Measurements from ENCODE around the gene SMARCAD1.

SMARCAD1 gene

GRCh38 chr4:94207469-94208224 lies at the start of gene SMARCAD1:
Gene SMARCAD1, plus strand, starts transcription at chr4:94207865. Its CDS starts 530 bp downstream, at chr4:94208395.
- DNase-seq = peak; percentile 95
- in situ Hi-C loops (cut with MboI; ENCODE audit: low pct_unique_long_range_greater_than_20kb, low sequenced_read_pairs) = no loop called here

GRCh38 chr4:94158883-94159282 lies 48.8 kb upstream of the SMARCAD1 start:
- in situ Hi-C loops (cut with MboI; ENCODE audit: low pct_unique_long_range_greater_than_20kb, low sequenced_read_pairs) = no loop called here
- DNase-seq = no peak

- in situ Hi-C loops (cut with MboI; ENCODE audit: low pct_unique_long_range_greater_than_20kb, low sequenced_read_pairs) = no loop called here
- no peak for DNase-seq
Measured at GRCh38 chr4:94159790-94160189, 47.9 kb upstream of the SMARCAD1 start.

GRCh38 chr4:94160774-94161173 lies 46.9 kb upstream of the SMARCAD1 start:
- no peak for DNase-seq
- in situ Hi-C loops (cut with MboI; ENCODE audit: low pct_unique_long_range_greater_than_20kb, low sequenced_read_pairs) = no loop called here

- in situ Hi-C loops (cut with MboI; ENCODE audit: low pct_unique_long_range_greater_than_20kb, low sequenced_read_pairs) = no loop called here
- no peak for DNase-seq
Measured at GRCh38 chr4:94165256-94165655, 42.4 kb upstream of the SMARCAD1 start.

GRCh38 chr4:94168321-94168720 lies 39.3 kb upstream of the SMARCAD1 start:
- in situ Hi-C loops (cut with MboI; ENCODE audit: low pct_unique_long_range_greater_than_20kb, low sequenced_read_pairs) = no loop called here
- no peak for DNase-seq

- in situ Hi-C loops (cut with MboI; ENCODE audit: low pct_unique_long_range_greater_than_20kb, low sequenced_read_pairs) = no loop called here
- DNase-seq = no peak
Measured at GRCh38 chr4:94169803-94170372, 37.8 kb upstream of the SMARCAD1 start.

- DNase-seq = peak; percentile 15
- in situ Hi-C loops (cut with MboI; ENCODE audit: low pct_unique_long_range_greater_than_20kb, low sequenced_read_pairs) = no loop called here
Measured at GRCh38 chr4:94171616-94172015, 36.0 kb upstream of the SMARCAD1 start.

GRCh38 chr4:94175553-94176261 lies 32.0 kb upstream of the SMARCAD1 start:
- in situ Hi-C loops (cut with MboI; ENCODE audit: low pct_unique_long_range_greater_than_20kb, low sequenced_read_pairs) = no loop called here
- DNase-seq = no peak

GRCh38 chr4:94177822-94178221 lies 29.8 kb upstream of the SMARCAD1 start:
- DNase-seq = no peak

GRCh38 chr4:94181815-94182214 lies 25.9 kb upstream of the SMARCAD1 start:
- in situ Hi-C loops (cut with MboI; ENCODE audit: low pct_unique_long_range_greater_than_20kb, low sequenced_read_pairs) = no loop called here
- no peak for DNase-seq

More at GRCh38 chr4:94177822-94178221, 29.8 kb upstream of the SMARCAD1 start:
- in situ Hi-C loops (cut with MboI; ENCODE audit: low pct_unique_long_range_greater_than_20kb, low sequenced_read_pairs) = no loop called here

- DNase-seq = no peak
- in situ Hi-C loops (cut with MboI; ENCODE audit: low pct_unique_long_range_greater_than_20kb, low sequenced_read_pairs) = no loop called here
Measured at GRCh38 chr4:94202769-94203168, 4.9 kb upstream of the SMARCAD1 start.

- peak; percentile 49 for DNase-seq
- in situ Hi-C loops (cut with MboI; ENCODE audit: low pct_unique_long_range_greater_than_20kb, low sequenced_read_pairs) = no loop called here
Measured at GRCh38 chr4:94208266-94208665, 601 bp downstream of the SMARCAD1 start.

- in situ Hi-C loops (cut with MboI; ENCODE audit: low pct_unique_long_range_greater_than_20kb, low sequenced_read_pairs) = no loop called here
- DNase-seq = no peak
Measured at GRCh38 chr4:94208918-94209317, 1.3 kb downstream of the SMARCAD1 start.

- no peak for DNase-seq
- in situ Hi-C loops (cut with MboI; ENCODE audit: low pct_unique_long_range_greater_than_20kb, low sequenced_read_pairs) = no loop called here
Measured at GRCh38 chr4:94211861-94212260, 4.2 kb downstream of the SMARCAD1 start.

GRCh38 chr4:94214703-94215319 lies 7.1 kb downstream of the SMARCAD1 start:
- DNase-seq = no peak
- in situ Hi-C loops (cut with MboI; ENCODE audit: low pct_unique_long_range_greater_than_20kb, low sequenced_read_pairs) = no loop called here

- in situ Hi-C loops (cut with MboI; ENCODE audit: low pct_unique_long_range_greater_than_20kb, low sequenced_read_pairs) = no loop called here
- DNase-seq = no peak
Measured at GRCh38 chr4:94216394-94216793, 8.7 kb downstream of the SMARCAD1 start.

- no peak for DNase-seq
- in situ Hi-C loops (cut with MboI; ENCODE audit: low pct_unique_long_range_greater_than_20kb, low sequenced_read_pairs) = no loop called here
Measured at GRCh38 chr4:94219402-94219801, 11.7 kb downstream of the SMARCAD1 start.

- DNase-seq = no peak
Measured at GRCh38 chr4:94221916-94222315, 14.3 kb downstream of the SMARCAD1 start.

GRCh38 chr4:94225449-94225848 lies 17.8 kb downstream of the SMARCAD1 start:
- DNase-seq = no peak
- in situ Hi-C loops (cut with MboI; ENCODE audit: low pct_unique_long_range_greater_than_20kb, low sequenced_read_pairs) = no loop called here

More at GRCh38 chr4:94221916-94222315, 14.3 kb downstream of the SMARCAD1 start:
- in situ Hi-C loops (cut with MboI; ENCODE audit: low pct_unique_long_range_greater_than_20kb, low sequenced_read_pairs) = no loop called here

All from KBM-7 (cell line).